ENCODE data around the gene UBE2Q2.

DNA sequence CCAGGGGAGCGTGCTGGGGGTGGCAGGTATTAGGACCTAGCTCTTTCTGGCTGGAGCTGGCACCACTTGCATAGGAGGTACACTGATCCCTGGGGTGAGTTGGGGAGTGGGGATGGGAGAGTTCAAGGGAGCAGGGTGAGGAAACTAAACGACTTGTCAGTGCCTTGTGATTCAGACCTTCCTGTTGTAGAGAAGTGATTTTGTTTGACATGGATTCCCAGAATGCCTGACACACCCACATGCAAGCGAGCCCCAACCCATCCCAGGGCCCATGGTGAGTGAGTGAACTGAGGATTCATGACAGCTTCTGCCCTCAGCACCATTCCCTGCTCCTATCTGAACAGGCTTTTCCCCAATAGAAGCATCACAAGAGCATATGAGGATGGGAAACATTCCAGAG, 15.6 kb upstream of the UBE2Q2 start:
- TF ChIP-seq CTCF (IDR thresholded peaks at IDR 0.05 in 4 of 5, conservative IDR thresholded peaks at IDR 0.05 in 1 of 5) (no peak), POLR2A (IDR thresholded peaks at IDR 0.05) (no peak)

Measured in gastrocnemius medialis (tissue), 4 donors.